Kidney glomerular epithelial cell (primary cell): ENCODE measurements around the gene MED12L.

Experiments
- DNase-seq: peaks from one replicate; lab custom pipeline; 2025; lab: John Stamatoyannopoulos, UW

The MED12L gene

DNA sequence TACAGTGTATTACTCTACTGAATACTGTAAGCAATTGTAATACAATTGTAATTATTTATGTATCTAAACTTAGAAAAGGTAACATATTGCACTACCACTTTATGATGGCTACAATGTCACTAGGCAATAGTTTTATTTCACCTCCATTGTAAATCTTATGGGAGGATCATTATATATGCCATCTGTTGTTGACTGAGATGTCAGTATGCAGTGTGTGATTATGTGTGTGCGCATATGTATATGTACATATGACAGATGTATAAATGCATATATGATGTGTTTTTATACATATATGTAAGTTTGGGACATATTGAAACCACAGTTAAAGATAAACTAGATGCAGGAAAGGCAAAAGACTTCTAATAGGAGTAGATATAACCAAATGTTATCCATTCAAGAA is 366.9 kb downstream of the MED12L start:
- no peak for DNase-seq

DNA sequence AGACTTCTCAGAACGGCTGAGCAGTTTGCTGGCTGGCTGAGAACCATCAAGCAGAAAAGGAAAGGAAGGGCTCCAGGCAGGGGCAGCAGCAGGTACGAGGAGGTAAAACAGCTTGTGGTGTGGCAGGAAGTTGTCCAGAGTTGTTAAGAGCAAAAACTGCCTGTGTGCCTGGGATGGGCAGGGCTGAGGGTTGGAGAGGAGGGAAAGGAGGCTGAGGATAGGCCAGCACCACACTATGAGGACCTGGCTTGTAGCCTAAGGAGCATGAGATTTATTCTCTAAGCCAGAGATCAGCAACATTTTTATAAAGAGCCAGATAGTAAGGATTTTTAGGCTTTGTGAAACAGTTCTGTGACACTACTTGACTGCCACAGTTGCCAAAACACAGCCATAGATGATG is 367.4 kb downstream of the MED12L start:
- DNase-seq, result no peak

DNA sequence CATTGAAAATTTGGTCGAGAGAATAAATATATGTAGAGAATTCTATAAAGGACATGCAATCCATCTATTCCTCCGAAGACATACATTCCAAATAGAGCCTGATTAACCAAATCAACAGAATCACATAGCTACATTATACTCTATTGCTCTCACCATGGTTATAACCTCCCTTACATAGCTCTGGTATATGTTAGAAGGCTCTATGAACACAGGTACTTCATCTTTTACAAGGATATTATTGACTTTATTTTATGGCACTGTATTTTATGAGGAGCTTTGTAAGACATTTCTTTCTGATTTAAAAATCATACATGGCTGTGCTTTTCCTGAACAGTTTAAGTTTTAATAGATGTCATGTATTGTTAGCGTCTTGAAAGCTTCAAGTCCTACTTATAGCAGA is 370.6 kb downstream of the MED12L start:
- DNase-seq, result no peak

DNA sequence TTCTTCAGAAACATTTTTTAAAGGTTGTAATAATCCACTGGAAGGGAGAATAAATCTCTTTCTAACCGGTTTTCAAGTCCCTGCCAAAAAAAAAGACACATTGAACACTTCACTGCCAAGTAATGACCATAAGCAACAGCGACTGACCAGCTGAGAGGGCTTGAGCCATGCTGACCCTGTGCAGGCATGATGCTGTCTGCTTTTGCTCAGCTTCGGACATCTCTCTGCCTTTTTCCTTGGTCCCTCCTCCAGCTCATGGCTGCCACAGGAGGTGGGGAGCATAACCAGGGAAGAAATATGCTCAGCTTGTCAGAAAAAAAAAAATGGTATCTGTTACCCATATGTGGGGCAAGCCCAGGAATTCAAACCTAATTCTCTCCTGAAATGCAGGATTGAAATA is 373.9 kb downstream of the MED12L start:
- no peak for DNase-seq

DNA sequence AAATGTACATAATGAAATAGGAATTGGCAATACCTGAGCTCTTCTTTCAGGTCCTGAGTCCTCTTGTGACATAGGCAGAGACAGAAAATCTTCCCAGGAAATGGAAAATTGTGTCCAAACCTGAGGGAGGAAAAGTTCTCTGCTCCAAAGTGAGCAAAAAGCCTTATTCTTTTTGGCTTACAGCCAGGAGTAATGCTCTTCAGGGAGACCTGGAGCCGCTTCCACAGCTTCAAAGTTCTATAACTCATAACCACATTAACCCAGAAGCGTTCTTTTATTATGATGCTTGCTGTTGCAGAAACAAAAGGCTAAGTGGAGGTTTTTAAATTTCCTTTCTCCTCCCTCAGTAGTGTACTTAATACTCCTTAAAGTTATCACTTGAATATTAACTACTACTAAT is 374.8 kb downstream of the MED12L start:
- no peak for DNase-seq

DNA sequence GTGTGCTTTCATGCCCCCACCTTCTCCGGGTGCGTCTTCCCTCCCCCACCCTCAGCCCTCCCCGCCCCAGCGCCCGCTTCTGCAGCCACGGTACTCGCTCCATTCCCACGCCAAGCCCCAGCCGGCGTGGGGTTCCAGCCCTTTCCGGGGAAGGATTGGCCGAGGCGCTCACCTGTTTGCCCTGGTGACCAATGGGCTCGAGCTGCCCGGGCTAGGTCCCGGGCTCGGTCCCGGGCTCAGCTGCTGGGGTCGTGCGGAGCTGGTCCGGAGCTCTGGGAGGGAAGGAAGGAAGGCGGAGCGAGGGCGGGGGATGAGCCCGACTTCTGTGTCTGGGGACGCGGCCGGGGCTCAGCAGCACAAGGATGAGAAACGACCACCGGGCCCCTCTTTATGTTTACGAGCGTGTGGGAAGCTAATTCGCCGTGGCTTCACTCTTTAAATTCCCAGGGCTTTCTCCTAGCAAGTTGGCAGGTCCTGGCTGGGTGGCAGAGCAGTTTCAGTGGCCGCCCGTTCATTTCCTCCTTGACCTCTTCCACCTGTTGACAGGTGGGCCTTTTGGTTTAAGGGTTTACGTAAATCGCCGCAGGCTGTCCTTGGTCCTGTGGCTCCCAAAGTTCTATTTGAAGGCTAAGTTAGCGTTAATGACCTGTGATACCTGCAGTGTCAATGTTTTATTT is 375.4 kb downstream of the MED12L start, which contains the start of gene IGSF10:
Gene IGSF10 (minus strand): TSS at position 288 of the 677 bp plus-strand sequence. CDS start 2,352 bp downstream, outside the sequence.
- DNase-seq, result no peak

DNA sequence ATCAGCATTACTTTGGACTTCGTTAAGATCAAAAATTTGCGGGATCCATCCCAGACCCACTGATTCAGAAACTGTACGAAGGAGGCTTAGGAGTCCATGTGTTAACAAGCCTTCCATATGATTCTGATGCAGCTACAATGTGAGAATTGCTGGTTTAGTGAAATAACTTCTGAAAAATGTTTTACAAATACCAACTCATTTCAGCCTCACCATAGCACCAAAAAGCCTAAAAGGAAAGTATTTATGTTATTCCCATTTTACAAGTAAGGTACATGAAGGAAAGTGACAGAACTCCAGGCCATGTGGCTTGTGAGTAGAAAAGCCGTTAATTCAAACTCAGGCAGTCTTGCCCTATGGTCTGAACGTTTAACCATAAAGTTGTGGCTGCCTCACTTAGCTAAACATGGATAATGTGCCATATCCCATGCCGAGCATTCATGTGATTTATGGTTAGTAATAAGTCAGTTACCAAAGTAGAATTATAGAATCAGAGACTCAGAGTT is 376.9 kb downstream of the MED12L start:
- DNase-seq, result no peak

DNA sequence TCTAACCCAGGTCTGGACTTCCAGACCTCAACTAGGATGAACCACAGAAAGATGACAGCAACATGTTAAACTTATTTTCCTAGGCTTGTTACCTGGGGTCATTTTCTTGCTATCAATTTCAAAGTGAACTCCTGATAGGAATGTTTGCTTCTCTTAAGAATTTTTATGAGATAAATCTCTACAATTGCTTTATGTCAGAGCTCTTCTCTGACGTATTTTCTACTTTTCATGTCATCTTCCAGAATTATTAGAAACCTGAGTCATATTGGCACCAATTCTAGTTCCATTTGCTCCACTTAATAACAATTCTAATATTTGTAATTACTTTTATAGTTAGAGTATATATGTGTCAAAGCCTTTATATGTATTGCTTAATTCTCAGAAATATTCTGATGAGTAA is 377.5 kb downstream of the MED12L start:
- DNase-seq, result no peak

DNA sequence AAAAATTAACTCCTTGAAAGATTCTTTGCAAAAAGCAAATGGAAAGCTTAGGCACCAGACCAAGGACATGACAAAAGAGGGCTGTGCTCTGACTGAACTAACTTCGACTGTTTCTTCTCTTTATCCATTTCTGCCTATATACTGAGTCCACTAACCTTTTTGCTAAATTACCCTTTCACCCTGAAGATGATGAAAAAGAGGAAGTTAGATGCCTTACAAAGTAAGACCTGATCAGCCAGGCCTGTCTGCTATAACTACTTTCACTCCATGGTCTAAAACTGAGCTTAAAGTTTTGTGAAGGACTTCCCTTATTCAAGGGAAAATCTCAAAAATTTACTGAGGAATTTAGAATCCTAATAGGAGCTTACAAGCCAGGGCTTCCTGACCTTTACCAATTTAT is 381.6 kb downstream of the MED12L start:
- DNase-seq, result no peak

DNA sequence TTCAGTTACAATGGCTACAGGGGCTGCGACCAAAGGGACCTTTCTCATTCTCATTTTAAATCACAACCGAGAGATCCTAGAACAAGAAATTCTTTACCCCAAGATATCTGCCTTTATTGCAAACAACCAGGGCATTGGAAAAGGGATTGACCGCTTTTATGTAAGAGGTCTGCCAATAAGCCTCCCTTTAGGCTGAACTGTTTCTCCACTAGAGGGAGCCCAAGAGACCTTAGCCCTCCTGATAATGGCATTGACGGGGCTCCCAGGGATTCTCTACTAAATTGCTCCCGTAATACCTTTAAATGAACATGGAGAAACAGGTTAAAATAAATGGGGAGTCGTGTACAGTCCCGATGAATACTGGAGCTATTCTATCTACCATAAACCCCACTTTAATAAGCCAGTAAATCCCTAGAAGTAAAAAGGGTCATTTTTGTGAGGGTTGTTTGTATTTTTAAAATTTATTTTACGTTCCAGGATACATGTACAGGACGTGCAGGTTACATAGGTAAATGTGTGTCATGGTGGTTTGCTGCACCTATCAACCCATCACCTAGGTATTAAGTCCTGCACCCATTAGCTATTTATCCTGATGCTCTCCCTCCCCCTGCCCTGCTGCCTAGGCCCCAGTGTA is 382.9 kb downstream of the MED12L start:
- no peak for DNase-seq

DNA sequence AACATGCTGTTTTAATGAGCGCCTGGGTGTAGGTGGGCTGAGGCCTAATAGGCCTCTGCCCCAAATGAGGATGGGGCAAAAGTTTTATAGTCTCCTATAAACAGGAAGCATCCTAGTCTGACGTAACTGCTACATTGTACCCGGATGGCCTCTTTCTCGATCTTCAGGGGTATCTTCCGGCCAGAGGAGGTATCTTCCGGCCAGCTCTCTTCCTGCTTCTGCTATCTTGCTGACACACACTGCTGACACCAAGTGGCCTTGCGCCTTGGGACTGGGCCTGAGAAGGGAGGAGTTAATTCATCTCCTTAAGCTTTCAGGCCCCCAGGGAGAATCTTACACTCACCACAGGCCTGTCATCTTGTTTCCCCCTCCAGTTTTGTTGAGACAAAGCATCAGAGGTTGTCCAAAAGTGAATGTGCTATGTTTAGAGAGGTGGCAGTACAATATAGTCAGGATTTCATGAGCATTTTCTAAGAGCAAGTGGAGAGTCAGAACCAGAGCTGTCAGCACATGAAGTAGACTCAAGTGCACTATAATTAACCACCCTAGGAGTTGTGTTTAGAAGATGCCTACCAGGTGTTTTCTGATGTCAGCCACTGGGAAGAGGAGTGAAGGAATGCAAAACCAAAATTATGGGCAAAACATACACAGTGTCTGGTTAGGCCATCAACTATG is 391.0 kb downstream of the MED12L start:
- no peak for DNase-seq

DNA sequence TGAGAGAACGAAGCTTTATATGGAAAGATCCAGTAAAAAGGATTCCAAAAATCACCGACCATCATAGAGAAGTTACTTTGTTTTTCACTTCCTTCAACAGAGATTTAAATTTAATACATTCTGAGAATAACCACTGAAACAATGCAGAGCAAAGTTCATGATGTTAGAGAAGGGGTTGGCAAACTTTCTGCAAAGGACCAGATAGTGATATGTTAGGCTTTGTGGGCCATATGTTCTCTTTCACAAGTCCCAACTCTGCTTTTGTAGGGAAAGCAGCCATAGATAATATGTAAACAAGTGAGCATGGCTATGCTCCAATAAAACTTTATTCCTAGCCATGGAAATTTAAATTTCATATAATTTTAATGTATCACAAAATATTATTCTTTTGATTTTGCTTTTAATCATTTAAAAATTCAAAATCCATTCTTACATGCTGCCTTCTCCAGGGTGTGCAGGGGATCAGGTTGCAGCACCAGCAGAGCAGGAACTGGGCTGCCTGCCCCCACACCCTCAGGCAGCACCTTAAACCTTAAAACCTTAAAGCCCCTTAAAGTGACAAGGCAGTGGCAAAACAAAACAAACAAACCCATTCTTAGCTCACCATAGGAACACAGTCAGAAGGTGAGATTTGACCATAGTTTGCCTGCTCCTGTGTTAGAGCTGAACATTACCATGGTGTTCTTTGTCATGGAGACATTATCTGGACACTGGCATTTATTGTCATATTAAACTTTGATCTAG is 392.3 kb downstream of the MED12L start:
- no peak for DNase-seq

DNA sequence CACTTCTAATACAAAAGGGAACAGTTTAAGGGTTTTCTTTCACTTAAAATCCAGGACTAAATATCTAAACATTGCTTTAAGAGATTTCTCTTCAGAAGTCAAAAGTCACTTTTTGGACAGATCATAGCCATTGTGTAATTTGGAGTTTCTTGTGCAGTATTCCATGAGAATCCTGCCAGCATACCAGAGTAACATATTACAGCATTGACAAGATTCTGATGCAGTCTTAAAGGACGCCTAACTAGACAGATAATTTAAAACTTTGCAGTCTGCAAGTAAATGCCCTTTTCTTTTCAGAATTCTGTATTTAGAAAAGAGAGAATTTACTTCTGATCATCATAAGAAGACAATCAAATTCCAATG is 392.9 kb downstream of the MED12L start:
- DNase-seq, result no peak

DNA sequence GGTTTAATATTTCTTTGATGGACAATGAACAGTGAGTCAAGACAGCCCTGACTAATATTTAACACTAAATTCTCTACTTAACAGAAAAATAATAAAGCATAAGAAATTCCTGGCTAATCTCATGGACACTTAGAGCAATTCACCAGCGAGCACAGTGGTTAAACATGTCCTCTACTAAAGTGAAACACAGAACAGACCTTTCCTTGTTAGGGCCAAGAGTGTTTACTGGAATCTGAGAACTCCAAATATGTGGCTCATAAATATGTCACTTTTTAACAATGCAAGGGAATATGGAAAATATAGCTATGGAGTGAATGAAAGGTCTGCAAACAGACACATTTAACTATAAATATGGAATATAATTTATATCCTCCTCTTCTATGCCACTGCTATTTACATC is 394.0 kb downstream of the MED12L start:
- DNase-seq, result no peak

DNA sequence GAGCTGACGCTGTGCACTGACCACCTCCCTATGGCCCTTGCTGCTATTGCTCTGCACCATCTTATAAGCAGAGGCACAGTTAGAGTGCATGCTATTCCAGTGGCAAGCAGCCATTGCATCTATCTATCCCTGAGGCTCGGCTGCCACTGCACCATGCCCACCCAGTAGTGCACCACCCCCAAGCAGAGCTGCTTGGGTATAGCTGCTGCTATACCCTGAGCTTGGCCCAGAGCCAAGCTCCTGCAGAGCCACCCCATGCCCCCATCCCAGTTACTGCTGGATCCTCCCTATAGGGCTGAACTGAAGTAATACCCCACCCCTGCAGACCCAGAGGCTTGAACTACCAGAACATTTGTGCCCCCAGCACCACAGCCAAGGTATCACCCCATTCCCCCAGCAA is 395.0 kb downstream of the MED12L start:
- no peak for DNase-seq

DNA sequence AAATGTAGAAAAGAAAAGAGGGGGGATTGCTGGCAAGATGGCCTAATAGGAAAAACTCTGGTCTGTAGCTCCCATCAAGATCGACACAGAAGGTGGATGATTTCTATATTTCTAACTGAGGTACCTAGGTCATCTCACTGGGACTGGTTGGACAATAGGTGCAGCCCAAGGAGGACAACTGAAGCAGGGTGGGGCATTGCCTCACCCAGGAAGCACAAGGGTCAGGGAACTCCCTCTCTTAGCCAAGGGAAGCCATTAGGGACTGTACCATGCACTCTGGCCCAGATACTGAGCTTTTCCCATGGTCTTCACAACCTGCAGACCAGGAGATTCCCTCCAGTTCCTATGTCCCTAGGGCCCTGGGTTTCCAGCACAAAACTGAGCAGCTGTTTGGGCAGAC is 398.0 kb downstream of the MED12L start:
- no peak for DNase-seq

DNA sequence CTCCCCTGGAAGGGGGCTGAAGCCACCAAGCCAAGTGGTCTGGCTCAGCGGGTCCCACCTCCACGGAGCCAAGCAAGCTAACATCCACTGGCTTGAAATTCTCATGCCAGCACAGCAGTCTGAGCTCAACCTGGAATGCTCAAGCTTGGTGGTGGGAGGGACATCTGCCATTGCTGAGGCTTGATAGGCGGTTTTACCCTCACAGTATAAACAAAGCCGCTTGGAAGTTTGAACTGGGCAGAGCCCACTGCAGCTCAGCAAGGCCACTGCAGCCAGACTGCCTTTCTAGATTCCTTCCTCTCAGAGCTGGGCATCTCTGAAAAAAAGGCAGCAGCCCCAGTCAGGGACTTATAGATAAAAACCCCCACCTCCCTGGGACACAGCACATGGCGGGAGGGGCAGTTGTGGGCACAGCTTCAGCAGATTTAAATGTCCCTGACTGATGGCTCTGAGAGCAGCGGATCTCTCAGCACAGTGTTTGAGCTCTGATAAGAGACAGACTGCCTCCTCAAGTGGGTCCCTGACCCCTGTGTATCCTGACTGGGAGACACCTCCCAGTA is 398.6 kb downstream of the MED12L start:
- DNase-seq, result no peak
